ENCODE results near the gene SHC1.
A peak's percentile ranks its signal among the peaks of the same experiment; 100 is the strongest.

The SHC1 gene

GRCh38 chr1:155002464-155003226 lies 32.1 kb upstream of the SHC1 start, which contains the start of gene ZBTB7B:
Gene ZBTB7B (plus strand): TSS chr1:155002802. CDS start chr1:155014661, 11,859 bp downstream.
- TF ChIP-seq SIN3A (IDR thresholded peaks at IDR 0.05; ENCODE audit: borderline replicate concordance, insufficient read depth, low read length) (no peak), REST (IDR thresholded peaks at IDR 0.05; ENCODE audit: insufficient read depth in 1 of 2, low read depth in 2 of 2, low read length in 2 of 2) (no peak), TAF1 (IDR thresholded peaks at IDR 0.05; ENCODE audit: borderline replicate concordance, insufficient read depth, low read length) (no peak; the same call in 1 of the 2 replicates), POLR2AphosphoS5 (IDR thresholded peaks at IDR 0.05; ENCODE audit: low read depth, low read length) (no peak)

GRCh38 chr1:155001675-155002463 lies 31.3 kb upstream of the SHC1 start:
- no peak for TF ChIP-seq SIN3A (IDR thresholded peaks at IDR 0.05; ENCODE audit: borderline replicate concordance, insufficient read depth, low read length)
- no peak for TF ChIP-seq POLR2AphosphoS5 (IDR thresholded peaks at IDR 0.05; ENCODE audit: low read depth, low read length)
- TF ChIP-seq REST (IDR thresholded peaks at IDR 0.05; ENCODE audit: insufficient read depth in 1 of 2, low read depth in 2 of 2, low read length in 2 of 2) = no peak
- TF ChIP-seq FOXP2 (optimal IDR thresholded peaks at IDR 0.05; ENCODE audit: borderline replicate concordance, extremely low read depth, extremely low read length, insufficient read depth) = no peak
- no peak for TF ChIP-seq TAF1 (IDR thresholded peaks at IDR 0.05; ENCODE audit: borderline replicate concordance, insufficient read depth, low read length)

GRCh38 chr1:155001425-155001674 lies 30.8 kb upstream of the SHC1 start:
- no peak for TF ChIP-seq REST (IDR thresholded peaks at IDR 0.05; ENCODE audit: insufficient read depth in 1 of 2, low read depth in 2 of 2, low read length in 2 of 2)
- TF ChIP-seq POLR2AphosphoS5 (IDR thresholded peaks at IDR 0.05; ENCODE audit: low read depth, low read length) = no peak
- no peak for TF ChIP-seq TAF1 (IDR thresholded peaks at IDR 0.05; ENCODE audit: borderline replicate concordance, insufficient read depth, low read length)
- no peak for TF ChIP-seq SIN3A (IDR thresholded peaks at IDR 0.05; ENCODE audit: borderline replicate concordance, insufficient read depth, low read length)
- no peak for TF ChIP-seq FOXP2 (optimal IDR thresholded peaks at IDR 0.05; ENCODE audit: borderline replicate concordance, extremely low read depth, extremely low read length, insufficient read depth)

- no peak for TF ChIP-seq FOXP2 (optimal IDR thresholded peaks at IDR 0.05; ENCODE audit: borderline replicate concordance, extremely low read depth, extremely low read length, insufficient read depth)
- TF ChIP-seq POLR2AphosphoS5 (IDR thresholded peaks at IDR 0.05; ENCODE audit: low read depth, low read length) = peak; percentile 53; the same call in 1 of the 2 replicates
- peak; percentile 70; the same call in 1 of the 2 replicates for TF ChIP-seq TAF1 (IDR thresholded peaks at IDR 0.05; ENCODE audit: borderline replicate concordance, insufficient read depth, low read length)
- no peak for TF ChIP-seq SIN3A (IDR thresholded peaks at IDR 0.05; ENCODE audit: borderline replicate concordance, insufficient read depth, low read length)
- TF ChIP-seq REST (IDR thresholded peaks at IDR 0.05; ENCODE audit: insufficient read depth in 1 of 2, low read depth in 2 of 2, low read length in 2 of 2) = no peak
These were observed 30.3 kb upstream of the SHC1 start for GRCh38 chr1:155000726-155001424.
